IPS-NIHi11 (cell line): ENCODE results near the gene DENND5B.
"Not testable (repeated sequence)": the region's sequence is repeated elsewhere in the genome, so short reads cannot be mapped to it uniquely, and the experiment has no call there.

Experiments used
- DNase-seq: peaks from one replicate; pipeline ENCODE4 v3.0.0; 2012; ENCODE audit warnings: mixed read lengths, low spot score

The DENND5B gene

GRCh38 chr12:31506515-31507306, 84.2 kb downstream of the DENND5B start:
- peak; percentile 28 for DNase-seq

GRCh38 chr12:31504625-31505222, 86.2 kb downstream of the DENND5B start:
- no peak for DNase-seq

- not testable (repeated sequence) for DNase-seq
These were observed 89.9 kb downstream of the DENND5B start for GRCh38 chr12:31501014-31501413.

- no peak for DNase-seq
These were observed 91.4 kb downstream of the DENND5B start for GRCh38 chr12:31499567-31499966.

- no peak for DNase-seq
These were observed 92.5 kb downstream of the DENND5B start for GRCh38 chr12:31498424-31498823.

- no peak for DNase-seq
These were observed 94.7 kb downstream of the DENND5B start for GRCh38 chr12:31496257-31496656.

- no peak for DNase-seq
These were observed 96.5 kb downstream of the DENND5B start for GRCh38 chr12:31494455-31494854.

- DNase-seq: no peak
These were observed 98.2 kb downstream of the DENND5B start for GRCh38 chr12:31492599-31493196.

- peak; percentile 22 for DNase-seq
These were observed 98.9 kb downstream of the DENND5B start for GRCh38 chr12:31491841-31492598.

GRCh38 chr12:31491241-31491794, 99.6 kb downstream of the DENND5B start:
- DNase-seq: no peak

- no peak for DNase-seq
These were observed 102.1 kb downstream of the DENND5B start for GRCh38 chr12:31488737-31489338.

- no peak for DNase-seq
These were observed 105.4 kb downstream of the DENND5B start for GRCh38 chr12:31485571-31485970.

- DNase-seq: no peak
These were observed 108.1 kb downstream of the DENND5B start for GRCh38 chr12:31482816-31483215.

GRCh38 chr12:31481415-31481814, 109.5 kb downstream of the DENND5B start:
- DNase-seq: no peak

- no peak for DNase-seq
These were observed 111.3 kb downstream of the DENND5B start for GRCh38 chr12:31479516-31480210.

- no peak for DNase-seq
These were observed 112.0 kb downstream of the DENND5B start for GRCh38 chr12:31478898-31479297.

- no peak for DNase-seq
These were observed 112.5 kb downstream of the DENND5B start for GRCh38 chr12:31478425-31478824.

- DNase-seq: no peak
These were observed 113.2 kb downstream of the DENND5B start for GRCh38 chr12:31477687-31478086.

- no peak for DNase-seq
These were observed 114.5 kb downstream of the DENND5B start for GRCh38 chr12:31476437-31476836.

- DNase-seq: not testable (repeated sequence)
These were observed 115.3 kb downstream of the DENND5B start for GRCh38 chr12:31475610-31476009.

GRCh38 chr12:31474751-31475150, 116.2 kb downstream of the DENND5B start:
- no peak for DNase-seq
